Fibroblast of lung (primary cell): ENCODE measurements around the gene GRIK4.

Source experiments
- CTCF ChIP-seq, 2 donors: IDR thresholded peaks in 1 of 2; conservative IDR thresholded peaks in 1 of 2; 1 replicate in 1 of 2; 2 replicates in 1 of 2; pipeline ENCODE4 v1.5.1; 2011 to 2012; ENCODE audit warnings: low read length in 2 of 2, control low read depth in 1 of 2, inconsistent platforms in 1 of 2, low read depth in 1 of 2, mild to moderate bottlenecking in 1 of 2
- EZH2 ChIP-seq: IDR thresholded peaks from 2 replicates; pipeline ENCODE4 v1.5.1; 2012; ENCODE audit warnings: low read length, control low read depth, mild to moderate bottlenecking; ENCODE audit errors: missing control alignments

GRCh38 chr11:120880498-120881175, 369.1 kb downstream of the GRIK4 start:
- no peak for TF ChIP-seq CTCF (conservative IDR thresholded peaks at IDR 0.05 in 1 of 2, IDR thresholded peaks at IDR 0.05 in 1 of 2; ENCODE audit: low read depth in 1 of 2, low read length in 2 of 2)
- no peak for TF ChIP-seq EZH2
